GM12864 (cell line): ENCODE data around the gene DDIT3.

Source experiments
- DNase-seq: peaks from one replicate; pipeline ENCODE4 v3.0.0-alpha.2; 2011; ENCODE audit warnings: low read depth
- H3K4me3 ChIP-seq: 2 replicates; pipeline ENCODE4 v1.5.1; 2011; ENCODE audit warnings: mild to moderate bottlenecking, low read depth, low read length, control low read depth
- TF ChIP-seq, protein P1 (sequence below): IDR thresholded peaks from 2 replicates; pipeline ENCODE4 v1.5.1; 2011; ENCODE audit warnings: low read depth, mild to moderate bottlenecking, moderate library complexity, low read length, control low read depth, inconsistent platforms; ENCODE audit errors: missing control alignments

DDIT3 gene

DNA sequence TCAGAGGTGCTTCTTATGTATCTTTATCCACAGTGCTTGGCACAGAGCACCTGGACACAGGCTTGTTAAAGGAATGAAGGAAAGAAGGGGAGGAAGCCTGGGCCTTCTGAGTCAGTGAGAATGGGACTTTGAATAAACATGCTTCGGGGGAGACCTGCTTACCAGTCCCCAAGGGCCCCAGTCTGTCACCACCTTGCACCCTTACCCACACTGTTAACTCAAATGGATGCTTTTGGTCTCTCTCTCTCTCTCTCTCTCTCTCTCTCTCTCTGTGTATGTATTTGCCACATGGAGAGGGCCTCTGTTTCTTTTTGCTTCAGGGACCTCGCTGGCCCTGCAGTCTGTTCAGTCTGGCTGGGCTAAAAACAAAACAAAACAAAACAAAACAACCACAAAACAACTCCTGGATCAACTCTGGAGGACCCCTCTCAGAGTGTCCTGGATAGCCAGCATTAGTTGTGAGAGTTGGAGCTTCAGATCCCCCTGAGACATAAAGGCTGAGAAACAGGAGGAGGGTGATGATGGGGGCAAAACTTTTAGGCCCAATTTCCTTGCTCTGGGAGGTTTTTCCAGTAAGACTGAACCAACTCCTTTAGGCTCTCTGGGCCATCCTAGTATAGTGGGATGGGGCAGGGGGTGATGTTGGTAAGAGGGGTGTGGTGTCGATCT is 31.5 kb upstream of the DDIT3 start:
- no peak for DNase-seq
- TF ChIP-seq, protein P1, sequence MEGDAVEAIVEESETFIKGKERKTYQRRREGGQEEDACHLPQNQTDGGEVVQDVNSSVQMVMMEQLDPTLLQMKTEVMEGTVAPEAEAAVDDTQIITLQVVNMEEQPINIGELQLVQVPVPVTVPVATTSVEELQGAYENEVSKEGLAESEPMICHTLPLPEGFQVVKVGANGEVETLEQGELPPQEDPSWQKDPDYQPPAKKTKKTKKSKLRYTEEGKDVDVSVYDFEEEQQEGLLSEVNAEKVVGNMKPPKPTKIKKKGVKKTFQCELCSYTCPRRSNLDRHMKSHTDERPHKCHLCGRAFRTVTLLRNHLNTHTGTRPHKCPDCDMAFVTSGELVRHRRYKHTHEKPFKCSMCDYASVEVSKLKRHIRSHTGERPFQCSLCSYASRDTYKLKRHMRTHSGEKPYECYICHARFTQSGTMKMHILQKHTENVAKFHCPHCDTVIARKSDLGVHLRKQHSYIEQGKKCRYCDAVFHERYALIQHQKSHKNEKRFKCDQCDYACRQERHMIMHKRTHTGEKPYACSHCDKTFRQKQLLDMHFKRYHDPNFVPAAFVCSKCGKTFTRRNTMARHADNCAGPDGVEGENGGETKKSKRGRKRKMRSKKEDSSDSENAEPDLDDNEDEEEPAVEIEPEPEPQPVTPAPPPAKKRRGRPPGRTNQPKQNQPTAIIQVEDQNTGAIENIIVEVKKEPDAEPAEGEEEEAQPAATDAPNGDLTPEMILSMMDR = no peak
- no peak overlapping the region for H3K4me3 ChIP-seq

DNA sequence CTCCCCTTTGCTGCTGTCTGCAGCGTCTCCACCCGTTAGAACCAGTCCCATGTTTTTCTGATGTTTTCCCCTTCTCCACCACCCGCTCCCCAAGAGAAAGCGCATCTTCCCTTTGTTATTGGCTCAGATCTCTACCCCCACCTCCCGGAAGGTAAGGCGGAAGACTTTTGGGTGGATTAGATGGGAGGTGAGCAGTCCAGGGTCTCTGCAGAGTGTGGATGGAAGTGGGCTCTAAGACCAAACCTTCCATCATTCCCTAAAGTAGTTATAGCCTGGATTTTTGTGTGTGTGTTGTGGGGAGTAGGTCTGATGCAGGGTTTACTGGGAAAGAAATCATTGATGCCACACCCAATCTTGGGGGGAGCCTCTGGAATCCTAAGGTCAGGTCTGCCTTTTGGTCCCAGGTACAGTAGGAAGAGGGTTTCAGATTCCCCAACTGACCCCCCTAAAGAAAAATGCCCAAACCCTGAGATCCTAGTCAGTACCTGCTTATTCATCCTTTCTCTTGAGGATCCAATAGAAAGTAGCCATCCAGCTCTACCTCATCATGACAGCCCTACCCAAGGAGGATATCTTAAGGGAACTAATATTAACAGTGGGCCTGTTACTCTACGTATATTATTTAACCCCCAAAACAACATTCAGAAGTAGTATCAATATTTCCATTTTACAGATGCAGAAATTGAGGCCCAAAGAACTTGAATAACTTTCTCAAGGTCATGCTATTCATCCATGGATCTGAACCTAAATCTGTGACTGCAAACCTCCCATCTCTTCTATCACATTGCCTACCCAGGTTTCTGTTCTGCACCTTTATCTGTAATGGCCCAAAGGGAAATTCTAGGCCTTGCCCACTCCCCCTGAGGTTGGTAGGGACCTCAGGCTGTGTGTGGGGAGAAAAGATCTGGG is 30.6 kb upstream of the DDIT3 start:
- DNase-seq = no peak
- no peak overlapping the region for H3K4me3 ChIP-seq
- TF ChIP-seq, protein P1 = no peak

DNA sequence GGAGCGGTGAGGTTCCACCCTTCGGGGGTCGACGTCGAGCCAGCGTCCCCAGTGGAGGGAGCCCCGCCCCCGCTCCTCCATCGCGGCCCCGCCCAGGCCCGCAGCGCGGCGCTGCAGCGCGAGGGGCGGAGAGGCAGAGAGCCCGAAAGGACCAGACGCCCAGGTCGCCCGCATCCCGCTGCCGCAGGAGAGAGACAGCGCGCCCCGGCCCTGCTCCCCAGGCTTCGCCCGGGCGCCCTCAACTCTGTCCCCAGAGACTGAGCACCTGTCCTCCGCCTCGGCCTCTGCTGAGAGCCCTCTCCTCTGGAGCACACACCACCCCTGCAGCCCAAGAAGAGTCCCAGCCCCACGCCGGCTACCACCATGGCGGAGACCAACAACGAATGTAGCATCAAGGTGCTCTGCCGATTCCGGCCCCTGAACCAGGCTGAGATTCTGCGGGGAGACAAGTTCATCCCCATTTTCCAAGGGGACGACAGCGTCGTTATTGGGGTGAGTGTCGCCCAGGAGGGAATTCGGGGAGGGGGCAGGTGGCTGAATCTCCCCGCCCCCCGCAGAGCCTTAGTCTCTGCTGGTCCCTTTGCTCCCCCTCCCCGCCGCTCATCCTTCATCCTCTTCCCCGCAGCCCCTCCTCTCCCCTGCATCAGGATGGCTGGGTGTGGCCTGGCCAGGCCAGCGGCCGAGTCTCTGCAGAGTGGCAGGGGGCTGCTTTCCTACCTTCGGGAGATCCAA is 29.8 kb upstream of the DDIT3 start, which contains the start of gene KIF5A:
TSS of gene KIF5A (plus strand) at position 136 of the 732 bp plus-strand sequence. CDS start at position 364, 228 bp downstream.
- no peak for DNase-seq
- TF ChIP-seq, protein P1 = no peak

DNA sequence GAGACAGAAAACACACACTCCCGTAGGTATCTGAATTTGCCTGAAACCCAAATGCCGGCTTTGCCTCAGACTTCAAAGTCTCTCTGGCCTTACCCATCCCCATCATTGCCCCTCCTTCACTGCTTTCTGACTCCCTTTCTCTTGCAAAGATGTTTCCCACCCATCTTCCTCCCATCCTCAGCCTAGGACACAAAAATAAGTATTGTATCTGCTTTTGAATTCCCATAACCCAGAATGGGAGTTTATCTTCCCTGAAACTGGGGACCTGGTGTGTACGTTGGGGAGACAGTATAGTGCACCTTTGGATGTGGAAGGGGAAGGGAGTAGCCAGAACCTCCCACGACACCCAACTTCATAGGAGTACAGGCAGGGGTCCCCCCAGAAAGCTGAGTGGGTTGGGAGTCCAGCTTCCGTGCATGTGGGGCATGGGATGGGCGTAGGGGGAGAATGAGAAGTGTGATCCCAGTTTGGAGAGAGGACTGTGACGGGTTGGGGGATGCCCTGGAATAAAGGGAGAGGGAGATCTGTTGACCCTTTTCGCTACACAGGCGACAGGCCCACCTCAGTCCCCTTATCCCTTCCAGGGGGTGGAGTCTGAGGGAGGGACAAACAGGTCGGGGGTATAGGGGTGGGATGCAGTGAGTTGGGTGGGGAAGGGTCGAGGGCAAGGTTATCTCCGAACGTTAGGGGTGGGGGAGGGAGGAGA is 29.0 kb upstream of the DDIT3 start:
- TF ChIP-seq, protein P1 = no peak
- H3K4me3 ChIP-seq = peak overlapping the region; percentile 29
- no peak for DNase-seq

More for the DNA sequence above, 29.8 kb upstream of the DDIT3 start, which contains the start of gene KIF5A:
- peak within 1 kb of the TSS; percentile 29 for H3K4me3 ChIP-seq

DNA sequence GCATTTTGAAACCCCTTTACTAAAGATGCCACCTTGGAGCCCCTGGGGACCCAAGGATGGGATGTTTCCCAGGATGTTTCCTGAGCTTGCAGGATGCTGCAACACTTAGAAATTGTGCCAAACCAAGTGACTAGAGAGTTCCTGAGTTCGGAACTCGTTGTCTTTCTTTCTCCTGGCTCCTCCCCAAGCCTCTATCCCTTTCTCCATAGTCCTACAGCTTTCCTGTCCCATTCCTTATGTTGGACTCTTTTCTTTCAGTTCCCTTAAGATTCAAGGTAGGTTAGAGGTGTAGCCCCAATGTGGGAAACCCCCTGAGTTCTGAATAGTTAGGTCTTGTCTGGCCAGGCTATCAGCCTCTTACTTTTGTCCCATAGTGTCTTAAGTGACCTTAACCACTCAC is 28.2 kb upstream of the DDIT3 start:
- no peak for DNase-seq
- TF ChIP-seq, protein P1 = no peak

GRCh38 chr12:57548013-57548315 is 27.6 kb upstream of the DDIT3 start:
- H3K4me3 ChIP-seq = no peak overlapping the region
- TF ChIP-seq, protein P1 = no peak
- DNase-seq = no peak

More for the DNA sequence above, 28.2 kb upstream of the DDIT3 start:
- no peak overlapping the region for H3K4me3 ChIP-seq
